A673 (cell line): ENCODE measurements around the gene SP8.

Source experiments
- EZH2 ChIP-seq: fragments of 200-600 bp; sonication (generic); IDR thresholded peaks from 2 replicates; pipeline ENCODE4 v1.6.1; 2017; ENCODE audit warnings: borderline replicate concordance, low read depth, mild to moderate bottlenecking, mixed read lengths, antibody characterized with exemption, low read length; ENCODE audit not compliant: poor library complexity, severe bottlenecking
- TF ChIP-seq, protein P1 (sequence below): fragments of 300-800, 200-600 bp; sonication (generic); conservative IDR thresholded peaks from 2 replicates; pipeline ENCODE4 v1.5.1; 2017; ENCODE audit warnings: low read depth, mild to moderate bottlenecking, antibody characterized with exemption, low read length, moderate library complexity, mixed read lengths

DNA sequence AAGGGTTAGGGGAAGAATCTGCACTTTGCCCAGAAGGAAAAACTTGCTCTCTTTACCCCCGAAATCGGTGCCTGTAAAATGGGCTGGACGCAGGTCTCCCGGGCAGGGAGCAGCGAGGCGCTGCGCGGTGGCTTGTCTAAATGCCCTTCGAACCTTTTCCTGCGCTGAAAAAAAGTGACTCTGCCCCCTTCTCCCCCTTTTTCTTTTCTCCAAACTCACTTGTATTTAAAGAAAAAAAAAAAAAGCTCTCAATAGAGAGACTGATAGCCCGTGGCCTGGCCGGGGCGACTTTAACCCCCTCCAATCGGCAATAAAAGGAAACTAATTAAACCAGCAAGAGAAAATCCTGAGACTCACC lies 286 bp downstream of the SP8 start:
- TF ChIP-seq, protein P1, sequence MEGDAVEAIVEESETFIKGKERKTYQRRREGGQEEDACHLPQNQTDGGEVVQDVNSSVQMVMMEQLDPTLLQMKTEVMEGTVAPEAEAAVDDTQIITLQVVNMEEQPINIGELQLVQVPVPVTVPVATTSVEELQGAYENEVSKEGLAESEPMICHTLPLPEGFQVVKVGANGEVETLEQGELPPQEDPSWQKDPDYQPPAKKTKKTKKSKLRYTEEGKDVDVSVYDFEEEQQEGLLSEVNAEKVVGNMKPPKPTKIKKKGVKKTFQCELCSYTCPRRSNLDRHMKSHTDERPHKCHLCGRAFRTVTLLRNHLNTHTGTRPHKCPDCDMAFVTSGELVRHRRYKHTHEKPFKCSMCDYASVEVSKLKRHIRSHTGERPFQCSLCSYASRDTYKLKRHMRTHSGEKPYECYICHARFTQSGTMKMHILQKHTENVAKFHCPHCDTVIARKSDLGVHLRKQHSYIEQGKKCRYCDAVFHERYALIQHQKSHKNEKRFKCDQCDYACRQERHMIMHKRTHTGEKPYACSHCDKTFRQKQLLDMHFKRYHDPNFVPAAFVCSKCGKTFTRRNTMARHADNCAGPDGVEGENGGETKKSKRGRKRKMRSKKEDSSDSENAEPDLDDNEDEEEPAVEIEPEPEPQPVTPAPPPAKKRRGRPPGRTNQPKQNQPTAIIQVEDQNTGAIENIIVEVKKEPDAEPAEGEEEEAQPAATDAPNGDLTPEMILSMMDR: no peak
- TF ChIP-seq EZH2: no peak
